ENCODE data around the gene TAS2R41.

- TF ChIP-seq USF2 (IDR thresholded peaks at IDR 0.05; ENCODE audit: low read depth, low read length) (no peak), CTCF (conservative IDR thresholded peaks at IDR 0.05; ENCODE audit: low read depth, low read length) (no peak), RAD21 (IDR thresholded peaks at IDR 0.05; ENCODE audit: low read length) (no peak), BHLHE40 (IDR thresholded peaks at IDR 0.05; ENCODE audit: low read depth, low read length) (no peak), MAZ (IDR thresholded peaks at IDR 0.05; ENCODE audit: borderline replicate concordance, low read depth, low read length) (no peak), SMC3 (IDR thresholded peaks at IDR 0.05; ENCODE audit: low read depth, low read length) (no peak), POLR2A (IDR thresholded peaks at IDR 0.05; ENCODE audit: low read depth, low read length) (no peak), ELK1 (IDR thresholded peaks at IDR 0.05; ENCODE audit: borderline replicate concordance, low read depth, low read length) (no peak), MXI1 (IDR thresholded peaks at IDR 0.05; ENCODE audit: borderline replicate concordance, low read depth, low read length) (no peak), CHD1 (IDR thresholded peaks at IDR 0.05; ENCODE audit: low read depth, low read length) (no peak)
These were observed 41.9 kb downstream of the TAS2R41 start for GRCh38 chr7:143519411-143520131.

Data from IMR-90 (cell line).